ENCODE results near the gene RPS6KA6.

Gene RPS6KA6

DNA sequence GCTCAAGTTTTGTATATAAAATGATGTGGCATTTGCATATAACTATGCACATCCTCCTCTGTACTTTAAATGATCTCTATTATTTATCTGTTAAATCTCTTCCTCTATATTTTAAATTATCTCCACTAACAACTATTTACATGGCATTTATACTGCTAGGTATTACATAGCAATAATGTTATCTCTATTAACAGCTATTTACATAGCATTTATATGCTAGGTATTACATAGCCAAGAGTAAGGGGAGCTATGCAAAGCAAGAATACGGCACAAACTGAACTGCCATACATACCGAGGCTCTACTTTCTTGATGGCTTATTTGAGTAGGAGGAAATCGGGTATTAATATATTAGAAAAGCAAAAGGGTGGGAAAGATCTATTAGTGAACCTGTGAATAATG lies 12.7 kb downstream of the RPS6KA6 start:
- H3K4me2 ChIP-seq = no peak overlapping the region
- H2AFZ ChIP-seq (ENCODE audit: low read depth) = no peak overlapping the region
- H3K27me3 ChIP-seq (ENCODE audit: insufficient read depth, low read depth) = no peaks in the 10 kb centered on the region
- H3K79me2 ChIP-seq (ENCODE audit: insufficient read depth, low read depth) = no peaks in the 10 kb centered on the region
- H3K4me3 ChIP-seq (IDR thresholded peaks at IDR 0.05; ENCODE audit: insufficient read depth, low read depth, low read length) = no peak overlapping the region
- no peaks in the 10 kb centered on the region for H3K4me1 ChIP-seq (ENCODE audit: low read depth, poor library complexity, severe bottlenecking)
- no peak overlapping the region for H3K27ac ChIP-seq
- no peak overlapping the region for H3K9ac ChIP-seq
- no peaks in the 10 kb centered on the region for H4K20me1 ChIP-seq (ENCODE audit: insufficient read depth)
- no peak for TF ChIP-seq CTCF (conservative IDR thresholded peaks at IDR 0.05; ENCODE audit: low read depth, low read length)
- no peaks in the 10 kb centered on the region for H3K36me3 ChIP-seq (ENCODE audit: insufficient read depth)

GRCh38 chrX:84174348-84174747 lies 13.7 kb downstream of the RPS6KA6 start:
- Histone ChIP-seq H3K27ac (no peak overlapping the region), H3K4me2 (no peak overlapping the region), H2AFZ (ENCODE audit: low read depth) (no peak overlapping the region), H3K4me1 (ENCODE audit: low read depth, poor library complexity, severe bottlenecking) (no peaks in the 10 kb centered on the region), H3K36me3 (ENCODE audit: insufficient read depth) (no peaks in the 10 kb centered on the region), H3K27me3 (ENCODE audit: insufficient read depth, low read depth) (no peaks in the 10 kb centered on the region), H3K9ac (no peak overlapping the region), H3K4me3 (IDR thresholded peaks at IDR 0.05; ENCODE audit: insufficient read depth, low read depth, low read length) (no peak overlapping the region), H4K20me1 (ENCODE audit: insufficient read depth) (no peaks in the 10 kb centered on the region), H3K79me2 (ENCODE audit: insufficient read depth, low read depth) (no peaks in the 10 kb centered on the region)
- TF ChIP-seq CTCF (conservative IDR thresholded peaks at IDR 0.05; ENCODE audit: low read depth, low read length) = no peak

DNA sequence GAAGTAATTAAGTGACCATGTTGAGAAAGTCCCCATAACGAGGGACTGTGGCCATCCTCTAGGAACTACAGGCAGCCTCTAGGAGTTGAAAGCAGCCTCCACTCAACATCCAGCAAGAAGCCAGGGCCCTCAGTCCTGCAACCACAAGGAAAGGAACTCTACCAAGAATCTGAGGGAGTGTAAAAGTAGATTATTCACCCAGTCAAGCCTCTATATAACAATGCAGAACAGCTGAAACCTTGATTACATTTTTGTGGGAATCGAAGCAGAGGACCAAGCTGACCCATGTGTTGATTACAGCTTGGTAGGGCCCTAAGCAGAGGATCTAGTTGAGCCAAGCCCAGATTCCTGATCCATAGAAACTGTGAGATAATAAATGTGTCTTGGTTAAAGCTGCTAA lies 17.1 kb downstream of the RPS6KA6 start:
- Histone ChIP-seq H4K20me1 (ENCODE audit: insufficient read depth) (no peaks in the 10 kb centered on the region), H3K79me2 (ENCODE audit: insufficient read depth, low read depth) (no peaks in the 10 kb centered on the region), H3K9ac (no peak overlapping the region), H3K36me3 (ENCODE audit: insufficient read depth) (no peaks in the 10 kb centered on the region), H3K4me1 (ENCODE audit: low read depth, poor library complexity, severe bottlenecking) (no peaks in the 10 kb centered on the region), H3K27ac (no peak overlapping the region), H3K4me2 (no peak overlapping the region), H3K4me3 (IDR thresholded peaks at IDR 0.05; ENCODE audit: insufficient read depth, low read depth, low read length) (no peak overlapping the region), H3K27me3 (ENCODE audit: insufficient read depth, low read depth) (no peaks in the 10 kb centered on the region), H2AFZ (ENCODE audit: low read depth) (no peak overlapping the region)
- TF ChIP-seq CTCF (conservative IDR thresholded peaks at IDR 0.05; ENCODE audit: low read depth, low read length) = no peak

GRCh38 chrX:84168574-84168973 lies 19.4 kb downstream of the RPS6KA6 start:
- Histone ChIP-seq H3K79me2 (ENCODE audit: insufficient read depth, low read depth) (no peaks in the 10 kb centered on the region), H3K9ac (no peak overlapping the region), H4K20me1 (ENCODE audit: insufficient read depth) (no peaks in the 10 kb centered on the region), H3K27me3 (ENCODE audit: insufficient read depth, low read depth) (no peaks in the 10 kb centered on the region), H2AFZ (ENCODE audit: low read depth) (no peak overlapping the region), H3K4me3 (IDR thresholded peaks at IDR 0.05; ENCODE audit: insufficient read depth, low read depth, low read length) (no peak overlapping the region), H3K4me1 (ENCODE audit: low read depth, poor library complexity, severe bottlenecking) (no peaks in the 10 kb centered on the region), H3K27ac (no peak overlapping the region), H3K4me2 (no peak overlapping the region), H3K36me3 (ENCODE audit: insufficient read depth) (no peaks in the 10 kb centered on the region)
- TF ChIP-seq CTCF (conservative IDR thresholded peaks at IDR 0.05; ENCODE audit: low read depth, low read length) = no peak

DNA sequence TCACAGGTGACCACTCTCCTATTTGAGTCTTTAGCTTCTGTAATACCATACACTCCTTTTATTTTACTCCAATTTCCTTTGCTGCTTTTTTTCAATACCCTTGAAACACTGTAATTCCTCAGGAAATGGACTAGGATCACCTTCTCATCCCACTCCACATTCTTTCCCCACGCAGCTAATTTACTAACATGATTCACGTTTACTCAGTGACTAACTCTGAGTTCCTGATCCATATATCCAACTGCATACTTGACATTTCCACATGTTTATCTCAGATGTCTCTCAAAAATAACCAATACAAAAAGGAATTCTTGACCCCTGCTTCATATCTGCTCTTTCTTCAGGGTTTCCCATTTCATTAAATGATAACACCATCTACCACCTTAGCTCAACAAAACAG lies 19.9 kb downstream of the RPS6KA6 start:
- H3K4me3 ChIP-seq (IDR thresholded peaks at IDR 0.05; ENCODE audit: insufficient read depth, low read depth, low read length) = no peak overlapping the region
- no peak overlapping the region for H3K9ac ChIP-seq

More for the DNA sequence above, 19.9 kb downstream of the RPS6KA6 start:
- no peaks in the 10 kb centered on the region for H3K36me3 ChIP-seq (ENCODE audit: insufficient read depth)
- H3K4me2 ChIP-seq = no peak overlapping the region
- H2AFZ ChIP-seq (ENCODE audit: low read depth) = no peak overlapping the region
- H3K79me2 ChIP-seq (ENCODE audit: insufficient read depth, low read depth) = no peaks in the 10 kb centered on the region
- no peak overlapping the region for H3K27ac ChIP-seq
- TF ChIP-seq CTCF (conservative IDR thresholded peaks at IDR 0.05; ENCODE audit: low read depth, low read length) = no peak
- no peaks in the 10 kb centered on the region for H3K27me3 ChIP-seq (ENCODE audit: insufficient read depth, low read depth)
- no peaks in the 10 kb centered on the region for H3K4me1 ChIP-seq (ENCODE audit: low read depth, poor library complexity, severe bottlenecking)
- no peaks in the 10 kb centered on the region for H4K20me1 ChIP-seq (ENCODE audit: insufficient read depth)

All from KMS-11 (cell line).